Type B pancreatic cell (in vitro differentiated cells): ENCODE measurements around the gene WIPF2. TPM values are rescaled to one million over a fixed set of nuclear protein-coding genes. Genes with fewer than 3 reads are reported as not detected.

Experiments used
- DNase-seq: peaks from one replicate; pipeline ENCODE4 v3.0.0; 2021; ENCODE audit warnings: mixed read lengths; ENCODE audit not compliant: unreplicated experiment; ENCODE audit errors: extremely low spot score
- H3K27ac Mint-ChIP-seq: 2 replicates; pipeline ENCODE4 v1.8.0; 2021; ENCODE audit warnings: mild to moderate bottlenecking, mixed read lengths
- H3K27me3 Mint-ChIP-seq: 2 replicates; pipeline ENCODE4 v1.8.0; 2021; ENCODE audit warnings: mixed read lengths
- H3K36me3 Mint-ChIP-seq: 2 replicates; pipeline ENCODE4 v1.8.0; 2021; ENCODE audit warnings: mixed read lengths
- H3K4me1 Mint-ChIP-seq: one replicate; pipeline ENCODE4 v1.8.0; 2021; ENCODE audit warnings: mixed read lengths; ENCODE audit not compliant: unreplicated experiment
- H3K4me3 Mint-ChIP-seq: 2 replicates; pipeline ENCODE4 v1.8.0; 2021; ENCODE audit warnings: mild to moderate bottlenecking, mixed read lengths
- H3K9me3 Mint-ChIP-seq: 2 replicates; pipeline ENCODE4 v1.8.0; 2021; ENCODE audit warnings: mixed read lengths
- total RNA-seq: library from RNA; stranded (reverse); gene quantifications from 2 replicates; pipeline ENCODE4 v1.2.1, GENCODE V29; 2021; ENCODE audit warnings: low replicate concordance
- TF ChIP-seq, protein P1 (sequence below): fragments of 200-600 bp; sonication (generic); conservative IDR thresholded peaks from 2 replicates; pipeline ENCODE4 v1.5.0; 2021; ENCODE audit warnings: antibody characterized with exemption, mild to moderate bottlenecking

The WIPF2 gene
- total RNA-seq, 1 donor from 2014 or later = 27.2 TPM

- peak overlapping the region; percentile 95 for H3K27ac Mint-ChIP-seq
- H3K27me3 Mint-ChIP-seq = no peaks in the 10 kb centered on the region
- H3K4me1 Mint-ChIP-seq = peaks cover 78% of the 10 kb centered on the region
- no peaks in the 10 kb centered on the region for H3K9me3 Mint-ChIP-seq
- H3K4me3 Mint-ChIP-seq = peak overlapping the region; percentile 90
- TF ChIP-seq, protein P1, sequence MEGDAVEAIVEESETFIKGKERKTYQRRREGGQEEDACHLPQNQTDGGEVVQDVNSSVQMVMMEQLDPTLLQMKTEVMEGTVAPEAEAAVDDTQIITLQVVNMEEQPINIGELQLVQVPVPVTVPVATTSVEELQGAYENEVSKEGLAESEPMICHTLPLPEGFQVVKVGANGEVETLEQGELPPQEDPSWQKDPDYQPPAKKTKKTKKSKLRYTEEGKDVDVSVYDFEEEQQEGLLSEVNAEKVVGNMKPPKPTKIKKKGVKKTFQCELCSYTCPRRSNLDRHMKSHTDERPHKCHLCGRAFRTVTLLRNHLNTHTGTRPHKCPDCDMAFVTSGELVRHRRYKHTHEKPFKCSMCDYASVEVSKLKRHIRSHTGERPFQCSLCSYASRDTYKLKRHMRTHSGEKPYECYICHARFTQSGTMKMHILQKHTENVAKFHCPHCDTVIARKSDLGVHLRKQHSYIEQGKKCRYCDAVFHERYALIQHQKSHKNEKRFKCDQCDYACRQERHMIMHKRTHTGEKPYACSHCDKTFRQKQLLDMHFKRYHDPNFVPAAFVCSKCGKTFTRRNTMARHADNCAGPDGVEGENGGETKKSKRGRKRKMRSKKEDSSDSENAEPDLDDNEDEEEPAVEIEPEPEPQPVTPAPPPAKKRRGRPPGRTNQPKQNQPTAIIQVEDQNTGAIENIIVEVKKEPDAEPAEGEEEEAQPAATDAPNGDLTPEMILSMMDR = no peak
- H3K36me3 Mint-ChIP-seq = no peaks in the 10 kb centered on the region
- peak; percentile 94 for DNase-seq
Observed at GRCh38 chr17:40317880-40318829, 99.1 kb downstream of the WIPF2 start.

- DNase-seq = no peak
- Mint-ChIP-seq H3K27ac (peak overlapping the region; percentile 42), H3K9me3 (no peaks in the 10 kb centered on the region), H3K27me3 (no peaks in the 10 kb centered on the region), H3K4me1 (peaks cover 74% of the 10 kb centered on the region), H3K4me3 (peak overlapping the region; percentile 90), H3K36me3 (no peaks in the 10 kb centered on the region)
- TF ChIP-seq, protein P1 = peak; percentile 23
Observed at GRCh38 chr17:40318830-40319391, 99.8 kb downstream of the WIPF2 start.

GRCh38 chr17:40319651-40320540 lies 100.8 kb downstream of the WIPF2 start:
- DNase-seq = no peak

GRCh38 chr17:40320756-40321523 lies 101.8 kb downstream of the WIPF2 start:
- Mint-ChIP-seq H3K27me3 (no peaks in the 10 kb centered on the region), H3K9me3 (no peaks in the 10 kb centered on the region), H3K4me1 (peaks cover 63% of the 10 kb centered on the region), H3K4me3 (peak overlapping the region; percentile 90), H3K27ac (no peak overlapping the region), H3K36me3 (no peaks in the 10 kb centered on the region)
- TF ChIP-seq, protein P1 = no peak
- DNase-seq = no peak

More at GRCh38 chr17:40319651-40320540, 100.8 kb downstream of the WIPF2 start:
- TF ChIP-seq, protein P1 = no peak
- H3K9me3 Mint-ChIP-seq = no peaks in the 10 kb centered on the region
- no peaks in the 10 kb centered on the region for H3K36me3 Mint-ChIP-seq
- H3K27ac Mint-ChIP-seq = no peak overlapping the region
- H3K4me1 Mint-ChIP-seq = peaks cover 69% of the 10 kb centered on the region
- H3K27me3 Mint-ChIP-seq = no peaks in the 10 kb centered on the region
- H3K4me3 Mint-ChIP-seq = peak overlapping the region; percentile 90

DNA sequence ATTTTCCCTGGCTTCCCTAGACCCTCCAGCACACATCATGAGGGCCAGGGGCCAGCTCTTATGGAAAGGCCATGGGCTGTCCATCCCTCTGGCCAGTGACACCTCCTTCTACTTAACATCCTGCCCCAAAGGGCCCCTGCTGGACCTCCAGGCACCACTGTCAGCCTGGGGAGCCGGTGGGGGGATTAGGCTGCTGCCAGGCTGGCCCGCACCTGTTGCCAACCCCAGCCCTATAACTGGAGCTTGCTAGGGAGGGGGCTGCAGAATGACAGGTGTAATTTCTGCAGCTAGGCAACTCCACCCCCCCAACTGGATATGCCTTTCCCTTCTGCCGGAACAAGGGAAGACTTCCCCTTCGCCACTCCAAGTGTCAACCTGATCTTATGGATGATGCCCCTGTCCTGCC lies 102.4 kb downstream of the WIPF2 start:
- no peak for DNase-seq
- no peaks in the 10 kb centered on the region for H3K27me3 Mint-ChIP-seq
- TF ChIP-seq, protein P1 = no peak
- no peak overlapping the region for H3K27ac Mint-ChIP-seq
- no peaks in the 10 kb centered on the region for H3K36me3 Mint-ChIP-seq
- no peak overlapping the region for H3K4me3 Mint-ChIP-seq
- no peaks in the 10 kb centered on the region for H3K9me3 Mint-ChIP-seq
- peaks cover 61% of the 10 kb centered on the region for H3K4me1 Mint-ChIP-seq
